ENCODE measurements around the gene SPIN2A.
"Not testable (repeated sequence)": the region's sequence is repeated elsewhere in the genome, so short reads cannot be mapped to it uniquely, and the experiment has no call there.

The SPIN2A gene

DNA sequence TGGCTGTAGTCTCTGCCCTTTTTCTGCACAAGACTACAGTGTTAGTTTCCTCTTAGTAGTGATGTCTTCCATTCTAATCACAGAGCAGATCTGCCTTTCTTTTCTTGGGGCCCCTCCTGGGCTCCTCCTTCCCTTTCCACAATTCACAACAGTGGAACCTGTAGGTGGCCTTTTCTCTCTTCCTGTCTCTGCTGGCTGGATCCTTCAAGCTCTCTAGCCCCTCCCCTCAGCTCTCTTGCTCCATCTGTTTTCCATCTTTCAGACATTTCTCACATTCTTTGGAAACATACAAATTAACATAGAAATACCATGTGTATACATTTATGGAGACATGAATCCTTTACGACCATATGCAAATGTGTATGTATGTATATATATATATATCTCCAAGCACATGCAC lies 304 bp upstream of the SPIN2A start:
- peak overlapping the region; percentile 37 for H3K4me3 ChIP-seq (replicated peaks; ENCODE audit: low read depth, low read length)
- TF ChIP-seq, protein P1, sequence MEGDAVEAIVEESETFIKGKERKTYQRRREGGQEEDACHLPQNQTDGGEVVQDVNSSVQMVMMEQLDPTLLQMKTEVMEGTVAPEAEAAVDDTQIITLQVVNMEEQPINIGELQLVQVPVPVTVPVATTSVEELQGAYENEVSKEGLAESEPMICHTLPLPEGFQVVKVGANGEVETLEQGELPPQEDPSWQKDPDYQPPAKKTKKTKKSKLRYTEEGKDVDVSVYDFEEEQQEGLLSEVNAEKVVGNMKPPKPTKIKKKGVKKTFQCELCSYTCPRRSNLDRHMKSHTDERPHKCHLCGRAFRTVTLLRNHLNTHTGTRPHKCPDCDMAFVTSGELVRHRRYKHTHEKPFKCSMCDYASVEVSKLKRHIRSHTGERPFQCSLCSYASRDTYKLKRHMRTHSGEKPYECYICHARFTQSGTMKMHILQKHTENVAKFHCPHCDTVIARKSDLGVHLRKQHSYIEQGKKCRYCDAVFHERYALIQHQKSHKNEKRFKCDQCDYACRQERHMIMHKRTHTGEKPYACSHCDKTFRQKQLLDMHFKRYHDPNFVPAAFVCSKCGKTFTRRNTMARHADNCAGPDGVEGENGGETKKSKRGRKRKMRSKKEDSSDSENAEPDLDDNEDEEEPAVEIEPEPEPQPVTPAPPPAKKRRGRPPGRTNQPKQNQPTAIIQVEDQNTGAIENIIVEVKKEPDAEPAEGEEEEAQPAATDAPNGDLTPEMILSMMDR (IDR thresholded peaks at IDR 0.05; ENCODE audit: low read length, missing control alignments), result no peak
- peak; percentile 43 for DNase-seq (ENCODE audit: low read depth)

DNA sequence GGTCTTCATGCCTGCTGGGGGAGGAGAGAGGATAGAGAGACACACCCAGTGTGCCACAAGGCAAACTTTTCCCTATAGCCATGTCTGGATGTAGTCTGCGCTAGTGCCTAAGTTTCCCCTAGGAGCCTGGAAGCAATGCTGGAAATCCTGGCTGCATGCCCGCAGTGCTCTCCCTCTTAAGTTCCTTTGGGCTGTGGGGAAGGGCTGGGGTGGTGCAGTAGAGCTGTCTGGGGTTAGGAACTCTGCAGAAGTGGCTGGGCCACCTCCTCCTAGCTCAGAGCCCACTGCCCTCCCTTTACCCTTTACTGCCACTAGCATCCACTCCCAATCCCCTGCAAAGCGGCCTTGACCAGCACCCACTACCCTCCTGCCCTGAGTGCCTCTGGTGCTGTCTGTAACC lies 608 bp downstream of the SPIN2A start:
- not testable (repeated sequence) for H3K4me3 ChIP-seq (replicated peaks; ENCODE audit: low read depth, low read length); DNase-seq (ENCODE audit: low read depth)

DNA sequence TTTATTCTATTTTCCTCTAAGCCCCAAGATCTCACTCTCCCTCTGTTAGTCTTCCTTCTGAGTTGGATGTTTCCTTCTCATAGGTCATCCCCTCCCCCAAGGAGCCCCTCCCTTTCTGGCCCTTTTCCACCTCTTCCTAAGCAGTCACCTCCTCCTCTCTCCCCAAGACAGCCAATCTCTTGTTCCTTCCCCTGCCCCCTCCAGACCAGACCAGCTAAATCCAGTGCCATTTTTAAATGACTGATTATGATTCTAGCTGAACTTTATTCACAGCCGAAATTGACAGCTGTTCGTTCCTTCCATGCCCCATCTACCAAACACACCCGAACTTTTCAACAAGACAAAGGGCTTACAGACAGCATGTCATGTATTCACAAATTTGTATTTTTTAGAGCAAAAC lies 1.9 kb downstream of the SPIN2A start:
- no peak for DNase-seq (ENCODE audit: low read depth)

DNA sequence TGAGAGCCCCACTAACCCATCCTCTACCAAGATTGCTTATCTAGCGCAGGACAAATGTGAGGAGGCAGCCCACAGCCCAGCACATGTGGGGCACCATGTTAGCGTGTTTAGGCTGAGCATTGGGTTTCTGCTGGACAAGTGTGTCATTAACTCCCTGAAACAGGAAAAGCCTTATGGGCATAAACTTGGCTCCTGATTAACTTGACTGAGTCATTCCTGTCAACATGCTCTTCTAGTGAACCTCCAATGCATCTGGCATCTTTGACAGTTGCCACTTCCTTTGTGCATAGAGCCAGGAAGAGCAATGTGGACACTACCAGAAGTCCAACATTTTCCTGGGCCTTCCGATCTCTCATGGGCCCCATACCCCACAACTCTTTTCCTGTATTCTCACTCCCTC lies 2.5 kb downstream of the SPIN2A start:
- TF ChIP-seq, protein P1 (IDR thresholded peaks at IDR 0.05; ENCODE audit: low read length, missing control alignments), result no peak
- no peak for DNase-seq (ENCODE audit: low read depth)
- H3K4me3 ChIP-seq (replicated peaks; ENCODE audit: low read depth, low read length), result no peak overlapping the region

More for the DNA sequence above, 1.9 kb downstream of the SPIN2A start:
- no peak overlapping the region for H3K4me3 ChIP-seq (replicated peaks; ENCODE audit: low read depth, low read length)
- TF ChIP-seq, protein P1 (IDR thresholded peaks at IDR 0.05; ENCODE audit: low read length, missing control alignments), result no peak

DNA sequence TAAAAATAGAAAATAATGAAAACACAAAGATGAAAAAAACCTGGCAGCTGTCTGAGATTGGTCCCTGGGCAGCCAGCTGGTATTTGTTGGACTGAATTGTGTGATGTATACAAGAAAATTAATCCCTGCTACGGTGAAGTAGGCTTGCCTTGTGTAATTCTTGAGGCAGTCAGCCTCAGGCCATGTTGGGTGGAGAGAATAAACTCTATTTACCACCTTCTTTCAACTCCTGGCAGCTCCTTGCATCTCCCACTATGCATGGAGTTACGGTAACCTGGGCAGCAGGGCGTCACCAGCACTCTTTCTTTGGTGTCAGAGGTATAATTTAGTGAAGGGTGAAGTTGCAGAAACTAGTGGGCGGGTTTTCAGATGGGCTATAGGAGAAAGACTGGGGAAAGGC lies 3.5 kb downstream of the SPIN2A start:
- DNase-seq (ENCODE audit: low read depth), result no peak
- H3K4me3 ChIP-seq (replicated peaks; ENCODE audit: low read depth, low read length), result no peak overlapping the region
- TF ChIP-seq, protein P1 (IDR thresholded peaks at IDR 0.05; ENCODE audit: low read length, missing control alignments), result no peak

DNA sequence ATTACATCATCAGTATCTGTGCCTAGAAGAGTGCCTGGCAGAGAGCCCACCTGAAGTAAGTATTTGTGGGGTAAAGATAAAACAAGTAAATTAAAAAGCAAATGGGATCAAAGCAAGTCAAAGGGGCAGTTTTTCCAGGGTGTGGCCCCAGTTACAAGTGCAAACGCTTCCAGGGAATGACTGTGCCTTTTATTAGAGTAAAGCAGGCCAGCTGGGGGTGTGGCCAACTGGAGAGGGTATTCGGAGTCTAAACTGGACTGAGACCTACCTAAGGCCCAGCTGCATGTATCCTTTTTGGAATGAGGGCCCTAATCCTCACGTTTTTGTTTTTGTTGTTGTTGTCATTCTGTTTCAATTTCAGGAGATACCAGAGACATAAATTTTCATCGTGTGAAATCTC lies 3.9 kb downstream of the SPIN2A start:
- not testable (repeated sequence) for DNase-seq (ENCODE audit: low read depth); H3K4me3 ChIP-seq (replicated peaks; ENCODE audit: low read depth, low read length)

DNA sequence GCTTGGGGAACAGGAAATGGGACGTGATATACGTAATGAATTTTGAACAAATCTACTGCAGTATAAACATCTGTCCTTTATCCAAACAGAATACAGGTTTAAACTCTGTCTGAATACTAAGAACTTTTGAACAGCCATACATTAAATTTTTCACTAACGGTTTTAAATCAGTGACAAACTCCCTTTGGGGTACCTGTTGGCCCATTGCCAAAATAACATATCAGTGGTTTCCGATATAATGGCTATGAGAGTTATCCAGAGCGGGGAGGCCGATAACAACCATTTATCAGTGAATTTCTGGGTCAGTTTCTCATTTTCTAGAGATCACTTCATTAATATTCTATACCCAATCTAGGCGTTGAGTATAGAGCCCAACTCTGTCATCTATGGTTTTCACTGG lies 5.2 kb downstream of the SPIN2A start:
- TF ChIP-seq, protein P1 (IDR thresholded peaks at IDR 0.05; ENCODE audit: low read length, missing control alignments), result no peak
- DNase-seq (ENCODE audit: low read depth), result no peak
- no peak overlapping the region for H3K4me3 ChIP-seq (replicated peaks; ENCODE audit: low read depth, low read length)

DNA sequence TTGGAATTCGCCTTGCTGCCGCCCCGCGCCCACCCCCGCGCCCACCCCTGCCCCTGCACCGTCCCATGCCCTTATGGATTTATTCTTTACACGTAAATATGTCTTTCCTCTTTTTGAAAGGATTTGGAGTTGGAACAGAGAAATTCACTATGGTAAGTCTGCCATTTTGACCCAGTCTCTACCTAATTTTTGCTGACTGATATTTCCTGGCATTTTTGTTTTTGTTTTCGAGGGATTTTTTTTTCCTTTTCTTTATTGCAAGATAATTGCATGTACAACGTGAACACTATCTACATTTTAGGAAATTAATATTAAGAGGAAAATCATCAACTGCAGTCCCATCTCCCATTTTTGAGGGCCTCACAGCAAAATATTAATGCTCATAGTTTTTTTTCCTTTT lies 15.4 kb downstream of the SPIN2A start:
- no peak for DNase-seq (ENCODE audit: low read depth)
- H3K4me3 ChIP-seq (replicated peaks; ENCODE audit: low read depth, low read length), result peak overlapping the region; percentile 69
- TF ChIP-seq, protein P1 (IDR thresholded peaks at IDR 0.05; ENCODE audit: low read length, missing control alignments), result no peak
